MCF 10A (cell line): ENCODE results near the gene PDF. TPM values are rescaled to one million over a fixed set of nuclear protein-coding genes. Genes with fewer than 3 reads are reported as not detected.

ENCODE experiments used
- BruUV-seq: library from RNA; stranded (reverse); fragments of 400-500 nt; replicated peaks from 2 replicates; lab custom pipeline; 2021; lab: Mats Ljungman, UMichigan
- CTCF ChIA-PET: fragments of 300-600 bp; sonication (Branson Sonifier 250); formaldehyde crosslinking; extraction: SDS; loops from one replicate; lab custom pipeline; 2021; ENCODE audit warnings: antibody characterized with exemption, inconsistent platforms; lab: Yijun Ruan, JAX
- POLR2A ChIA-PET: fragments of 300-600, 350-650 bp; sonication (Branson Sonifier 250); formaldehyde crosslinking; extraction: SDS; loops from one replicate; lab custom pipeline; 2020; ENCODE audit warnings: antibody characterized with exemption, inconsistent platforms; lab: Yijun Ruan, JAX
- DNase-seq: peaks from one replicate; pipeline ENCODE4 v3.0.0-alpha.2; 2018; ENCODE audit not compliant: unreplicated experiment
- H3K27ac Mint-ChIP-seq: one replicate; pipeline ENCODE4 v1.8.0; 2022; ENCODE audit warnings: mild to moderate bottlenecking, low read depth, mixed read lengths; ENCODE audit not compliant: unreplicated experiment
- H3K27me3 Mint-ChIP-seq: one replicate; pipeline ENCODE4 v1.8.0; 2022; ENCODE audit warnings: mixed read lengths; ENCODE audit not compliant: insufficient read depth, unreplicated experiment
- H3K36me3 Mint-ChIP-seq: one replicate; pipeline ENCODE4 v1.8.0; 2022; ENCODE audit warnings: mild to moderate bottlenecking, moderate library complexity, mixed read lengths; ENCODE audit not compliant: insufficient read depth, unreplicated experiment
- H3K4me1 Mint-ChIP-seq: one replicate; pipeline ENCODE4 v1.8.0; 2022; ENCODE audit warnings: mixed read lengths; ENCODE audit not compliant: insufficient read depth, unreplicated experiment
- H3K4me3 Mint-ChIP-seq: one replicate; pipeline ENCODE4 v1.8.0; 2022; ENCODE audit warnings: mild to moderate bottlenecking, moderate library complexity, mixed read lengths; ENCODE audit not compliant: unreplicated experiment
- H3K9me3 Mint-ChIP-seq: one replicate; pipeline ENCODE4 v1.8.0; 2022; ENCODE audit warnings: mixed read lengths; ENCODE audit not compliant: unreplicated experiment
- intact Hi-C: fragments of 100-400 bp; cut with micrococcal nuclease; formaldehyde crosslinking; loops from 2 replicates; pipeline ENCODE4 v1.14.1; 2022
- total RNA-seq: library from RNA; stranded (reverse); gene quantifications from 2 replicates; pipeline ENCODE4 v1.2.3, GENCODE V29; 2022
- TF ChIP-seq, protein P1 (sequence below): fragments of 200-600 bp; IDR thresholded peaks from one replicate; pipeline ENCODE4 v1.8.0; 2022; ENCODE audit warnings: antibody characterized with exemption, mild to moderate bottlenecking; ENCODE audit not compliant: unreplicated experiment

PDF gene
- total RNA-seq, 1 experiment from 2014 or later = 24.8 TPM

DNA sequence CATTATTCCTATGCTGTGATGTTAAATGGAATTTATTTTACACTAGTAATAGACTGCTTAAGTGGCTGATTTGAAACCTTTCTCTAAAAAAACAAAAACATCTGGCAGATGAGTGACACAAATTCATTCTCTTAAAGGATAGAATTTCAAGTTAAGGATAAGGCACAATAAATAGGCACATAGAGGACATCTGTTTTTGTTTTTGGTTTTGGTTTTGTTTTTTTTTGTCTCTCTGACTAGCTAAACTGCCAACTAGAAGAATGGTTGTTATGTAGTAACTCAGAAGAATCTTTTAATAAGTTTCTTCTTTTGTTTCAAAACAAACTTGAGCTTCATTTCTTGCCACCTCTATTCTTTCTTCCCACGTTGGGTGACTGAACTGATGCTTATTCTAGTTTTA is 24.4 kb downstream of the PDF start:
- H3K4me1 Mint-ChIP-seq = no peaks in the 10 kb centered on the region
- H3K9me3 Mint-ChIP-seq = no peaks in the 10 kb centered on the region
- ChIA-PET POLR2A (interaction anchor here (0.7 kb wide), 1 partner anchor 627 kb away, joined by 3 read pairs; no protein-coding TSS in a partner anchor), CTCF (no interaction called here)
- H3K27me3 Mint-ChIP-seq = no peaks in the 10 kb centered on the region
- H3K36me3 Mint-ChIP-seq = peaks cover 24% of the 10 kb centered on the region
- DNase-seq = no peak
- H3K27ac Mint-ChIP-seq = no peak overlapping the region
- no TSS peak for BruUV-seq
- no peak overlapping the region for H3K4me3 Mint-ChIP-seq
- intact Hi-C loops = no loop called here
- TF ChIP-seq, protein P1, sequence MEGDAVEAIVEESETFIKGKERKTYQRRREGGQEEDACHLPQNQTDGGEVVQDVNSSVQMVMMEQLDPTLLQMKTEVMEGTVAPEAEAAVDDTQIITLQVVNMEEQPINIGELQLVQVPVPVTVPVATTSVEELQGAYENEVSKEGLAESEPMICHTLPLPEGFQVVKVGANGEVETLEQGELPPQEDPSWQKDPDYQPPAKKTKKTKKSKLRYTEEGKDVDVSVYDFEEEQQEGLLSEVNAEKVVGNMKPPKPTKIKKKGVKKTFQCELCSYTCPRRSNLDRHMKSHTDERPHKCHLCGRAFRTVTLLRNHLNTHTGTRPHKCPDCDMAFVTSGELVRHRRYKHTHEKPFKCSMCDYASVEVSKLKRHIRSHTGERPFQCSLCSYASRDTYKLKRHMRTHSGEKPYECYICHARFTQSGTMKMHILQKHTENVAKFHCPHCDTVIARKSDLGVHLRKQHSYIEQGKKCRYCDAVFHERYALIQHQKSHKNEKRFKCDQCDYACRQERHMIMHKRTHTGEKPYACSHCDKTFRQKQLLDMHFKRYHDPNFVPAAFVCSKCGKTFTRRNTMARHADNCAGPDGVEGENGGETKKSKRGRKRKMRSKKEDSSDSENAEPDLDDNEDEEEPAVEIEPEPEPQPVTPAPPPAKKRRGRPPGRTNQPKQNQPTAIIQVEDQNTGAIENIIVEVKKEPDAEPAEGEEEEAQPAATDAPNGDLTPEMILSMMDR = no peak

DNA sequence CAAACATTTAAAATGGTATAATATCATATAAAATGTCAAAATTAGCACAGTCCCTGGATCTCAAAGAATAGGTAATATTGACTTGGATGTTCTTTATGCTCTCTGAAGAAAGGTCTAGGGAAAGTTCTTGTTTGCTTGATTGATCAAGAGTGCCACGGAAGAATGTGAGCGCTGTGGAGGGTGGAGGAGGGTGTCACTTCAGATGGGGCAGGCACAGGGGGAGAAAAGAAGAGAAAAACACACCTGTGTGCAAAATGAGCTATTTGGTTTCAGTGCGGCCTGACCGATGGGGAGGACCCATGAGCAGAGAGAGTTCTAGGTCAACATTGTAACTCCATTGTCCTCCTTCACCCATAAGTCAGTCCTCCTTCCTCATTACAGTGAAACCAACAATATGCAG is 28.1 kb downstream of the PDF start:
- POLR2A ChIA-PET = interaction anchor here (0.6 to 1.1 kb wide), 3 partner anchors 8 to 169 kb away, joined by 3 read pairs; no protein-coding TSS in a partner anchor
- intact Hi-C loops = no loop called here
- Mint-ChIP-seq H3K27me3 (no peaks in the 10 kb centered on the region), H3K36me3 (peaks cover 46% of the 10 kb centered on the region), H3K4me3 (no peak overlapping the region), H3K27ac (no peak overlapping the region), H3K4me1 (no peaks in the 10 kb centered on the region), H3K9me3 (no peaks in the 10 kb centered on the region)
- TF ChIP-seq, protein P1 = no peak
- CTCF ChIA-PET = interaction anchor here (0.7 to 2.6 kb wide), 4 partner anchors 15 to 178 kb away, joined by 3 to 12 read pairs (median 4); no protein-coding TSS in a partner anchor
- BruUV-seq = no TSS peak
- DNase-seq = no peak

DNA sequence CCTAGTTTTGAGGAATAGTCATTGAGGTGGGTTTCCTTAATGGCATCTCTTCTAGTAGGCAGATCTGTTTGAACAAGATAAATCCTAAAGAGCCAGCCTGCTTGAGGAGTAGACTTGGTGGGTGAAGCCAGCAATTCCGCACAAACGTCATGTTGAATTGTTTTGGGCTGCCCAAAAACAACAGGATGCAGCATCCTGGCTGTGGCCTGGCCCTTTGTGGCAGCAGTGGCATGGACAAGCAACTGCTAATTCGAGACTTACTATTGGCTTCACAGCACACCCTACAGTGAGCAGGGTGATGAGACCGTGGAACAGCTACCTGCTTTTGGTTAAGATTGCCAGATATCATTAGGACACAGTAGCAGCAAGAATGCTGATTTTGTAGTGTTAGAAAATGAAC is 28.5 kb downstream of the PDF start:
- BruUV-seq = no TSS peak

DNA sequence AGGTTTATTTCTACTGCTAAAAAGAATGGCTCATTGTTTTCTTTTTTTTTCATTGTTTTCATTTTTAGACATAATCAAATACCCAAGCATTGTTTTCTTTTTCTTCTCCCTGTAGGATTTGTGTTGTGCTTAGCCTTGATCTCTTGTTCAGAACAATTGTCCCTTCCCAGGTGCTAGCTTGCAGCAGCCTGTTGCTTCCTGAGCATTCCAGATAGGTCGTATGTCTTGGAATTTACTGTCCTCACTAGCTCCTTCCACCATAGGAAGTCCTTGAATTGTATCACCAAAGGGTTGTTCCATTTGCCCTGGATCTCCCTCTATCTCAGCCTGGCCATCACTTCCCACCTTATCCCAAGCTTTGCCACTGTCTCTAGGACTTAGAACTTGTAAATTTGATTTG is 29.2 kb downstream of the PDF start:
- Mint-ChIP-seq H3K4me3 (no peak overlapping the region), H3K9me3 (no peaks in the 10 kb centered on the region), H3K36me3 (peaks cover 52% of the 10 kb centered on the region), H3K4me1 (no peaks in the 10 kb centered on the region), H3K27me3 (no peaks in the 10 kb centered on the region), H3K27ac (no peak overlapping the region)
- no peak for DNase-seq
- TF ChIP-seq, protein P1 = no peak
- ChIA-PET POLR2A (interaction anchor here (0.6 kb wide), 1 partner anchor 67 kb away, joined by 4 read pairs; no protein-coding TSS in a partner anchor), CTCF (interaction anchor here (1.3 to 2.6 kb wide), 2 partner anchors 9 to 13 kb away, joined by 4 to 12 read pairs; no protein-coding TSS in a partner anchor)
- intact Hi-C loops = no loop called here
- BruUV-seq = no TSS peak

More for the DNA sequence above, 28.5 kb downstream of the PDF start:
- TF ChIP-seq, protein P1 = no peak
- H3K4me1 Mint-ChIP-seq = no peaks in the 10 kb centered on the region
- H3K27me3 Mint-ChIP-seq = no peaks in the 10 kb centered on the region
- H3K4me3 Mint-ChIP-seq = no peak overlapping the region
- intact Hi-C loops = no loop called here
- H3K27ac Mint-ChIP-seq = no peak overlapping the region
- CTCF ChIA-PET = interaction anchor here (0.7 to 2.6 kb wide), 4 partner anchors 9 to 16 kb away, joined by 3 to 12 read pairs (median 4); no protein-coding TSS in a partner anchor
- peaks cover 48% of the 10 kb centered on the region for H3K36me3 Mint-ChIP-seq
- no peaks in the 10 kb centered on the region for H3K9me3 Mint-ChIP-seq
- DNase-seq = no peak
- POLR2A ChIA-PET = interaction anchor here (1.1 kb wide), 1 partner anchor 8 kb away, joined by 3 read pairs; no protein-coding TSS in a partner anchor
